Uterus (tissue), 4 donors: ENCODE data around the gene SIVA1. TPM values are rescaled to one million over a fixed set of nuclear protein-coding genes. Genes with fewer than 3 reads are reported as not detected.

Source experiments
- DNase-seq, 2 donors: peaks; one replicate each; pipeline ENCODE4 v3.0.0-alpha.2; 2019 to 2020
- H3K27ac ChIP-seq, 2 donors: fragments of 200-600 bp; sonication (generic); 1 replicate in 1 of 2; 2 replicates in 1 of 2; pipeline ENCODE4 v1.5.1; 2016 to 2018
- H3K27me3 ChIP-seq, 2 donors: fragments of 200-600 bp; sonication (generic); one replicate each; pipeline ENCODE4 v1.5.1; 2018 to 2019; ENCODE audit warnings: control low read depth in 1 of 2
- H3K36me3 ChIP-seq, 2 donors: fragments of 200-600 bp; sonication (generic); one replicate each; pipeline ENCODE4 v1.5.1; 2019; ENCODE audit warnings: control low read depth in 1 of 2
- H3K4me1 ChIP-seq, 2 donors: fragments of 200-600 bp; sonication (generic); one replicate each; pipeline ENCODE4 v1.5.1; 2018 to 2019; ENCODE audit warnings: control low read depth in 1 of 2
- H3K4me3 ChIP-seq, 2 donors: fragments of 200-600 bp; sonication (generic); 1 replicate in 1 of 2; 2 replicates in 1 of 2; pipeline ENCODE4 v1.5.1; 2018 to 2019; ENCODE audit warnings: mild to moderate bottlenecking in 1 of 2
- H3K9me3 ChIP-seq, 2 donors: fragments of 200-600 bp; sonication (generic); one replicate each; pipeline ENCODE4 v1.5.1; 2019; ENCODE audit warnings: control low read depth in 1 of 2
- POLR2A ChIP-seq, 2 donors: fragments of 450-650 bp; IDR thresholded peaks; one replicate each; pipeline ENCODE4 v1.6.1; 2016; ENCODE audit warnings: antibody characterized with exemption in 2 of 2, mild to moderate bottlenecking in 1 of 2, moderate library complexity in 1 of 2
- intact Hi-C: fragments of 100-400 bp; cut with DNase I; formaldehyde crosslinking; loops from one replicate; pipeline ENCODE4 v1.15.1; 2023; ENCODE audit warnings: low total_unique reads
- total RNA-seq, 4 donors: library from RNA; depleted of rRNA in 3 of 4; stranded (reverse); fragments of >200 nt in 3 of 4; gene quantifications; one replicate each; pipeline versions ENCODE4 v1.1.0 to v1.2.4, GENCODE V29; 2014 to 2023
- TF ChIP-seq, protein P1 (sequence below), 4 experiments: fragments of 200-600 bp in 2 of 4; fragments of 450-650 bp in 2 of 4; sonication (generic) in 2 of 4; IDR thresholded peaks; one replicate each; pipeline ENCODE4 v1.5.1; 2016 to 2019; ENCODE audit warnings: antibody characterized with exemption in 4 of 4, mild to moderate bottlenecking in 2 of 4, moderate library complexity in 1 of 4
- donor health status: DM: yes; HTN: yes; CAD: no.

Gene SIVA1
- total RNA-seq, 4 donors from 2014 or later: 79.4 to 366 (median 239) TPM

DNA sequence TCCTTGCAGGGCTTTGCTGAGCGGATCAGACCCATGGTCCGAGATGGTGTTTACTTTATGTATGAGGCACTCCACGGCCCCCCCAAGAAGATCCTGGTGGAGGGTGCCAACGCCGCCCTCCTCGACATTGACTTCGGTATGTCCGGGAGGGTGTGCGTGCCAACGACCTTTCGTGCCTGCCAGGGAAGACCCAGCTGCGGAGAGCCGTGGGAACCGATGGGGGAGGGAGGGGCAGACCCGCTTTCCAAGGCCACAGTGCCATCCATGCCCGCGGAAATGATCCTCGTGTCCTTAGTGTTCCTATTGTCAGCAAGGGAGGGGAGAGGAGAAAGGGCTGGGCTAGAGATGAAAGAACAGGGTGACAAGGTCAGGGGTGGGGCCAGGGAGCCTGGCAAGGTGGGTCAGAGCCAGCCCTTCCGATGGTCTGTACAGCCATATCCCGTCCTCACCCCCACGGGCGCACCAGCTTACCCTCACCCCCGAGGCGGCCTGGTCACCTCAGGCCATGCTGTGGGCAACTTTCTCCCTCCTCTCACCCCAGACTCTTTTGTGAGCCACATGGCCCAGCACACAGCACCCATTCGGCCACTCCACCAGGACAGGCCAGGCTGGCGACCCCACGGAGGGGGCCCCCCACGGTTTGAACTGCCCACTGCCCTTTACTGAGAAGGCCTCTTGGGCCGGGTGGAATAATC is 11.7 kb upstream of the SIVA1 start:
- Histone ChIP-seq H3K4me1 (no peaks in the 10 kb centered on the region), H3K27ac (no peak overlapping the region), H3K36me3 (no peaks in the 10 kb centered on the region), H3K27me3 (no peaks in the 10 kb centered on the region), H3K4me3 (no peak overlapping the region), H3K9me3 (no peaks in the 10 kb centered on the region)
- intact Hi-C loops: no loop called here
- no peak for DNase-seq
- TF ChIP-seq, protein P1, sequence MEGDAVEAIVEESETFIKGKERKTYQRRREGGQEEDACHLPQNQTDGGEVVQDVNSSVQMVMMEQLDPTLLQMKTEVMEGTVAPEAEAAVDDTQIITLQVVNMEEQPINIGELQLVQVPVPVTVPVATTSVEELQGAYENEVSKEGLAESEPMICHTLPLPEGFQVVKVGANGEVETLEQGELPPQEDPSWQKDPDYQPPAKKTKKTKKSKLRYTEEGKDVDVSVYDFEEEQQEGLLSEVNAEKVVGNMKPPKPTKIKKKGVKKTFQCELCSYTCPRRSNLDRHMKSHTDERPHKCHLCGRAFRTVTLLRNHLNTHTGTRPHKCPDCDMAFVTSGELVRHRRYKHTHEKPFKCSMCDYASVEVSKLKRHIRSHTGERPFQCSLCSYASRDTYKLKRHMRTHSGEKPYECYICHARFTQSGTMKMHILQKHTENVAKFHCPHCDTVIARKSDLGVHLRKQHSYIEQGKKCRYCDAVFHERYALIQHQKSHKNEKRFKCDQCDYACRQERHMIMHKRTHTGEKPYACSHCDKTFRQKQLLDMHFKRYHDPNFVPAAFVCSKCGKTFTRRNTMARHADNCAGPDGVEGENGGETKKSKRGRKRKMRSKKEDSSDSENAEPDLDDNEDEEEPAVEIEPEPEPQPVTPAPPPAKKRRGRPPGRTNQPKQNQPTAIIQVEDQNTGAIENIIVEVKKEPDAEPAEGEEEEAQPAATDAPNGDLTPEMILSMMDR (IDR thresholded peaks at IDR 0.05): no peak
- no peak for TF ChIP-seq POLR2A (IDR thresholded peaks at IDR 0.05)

DNA sequence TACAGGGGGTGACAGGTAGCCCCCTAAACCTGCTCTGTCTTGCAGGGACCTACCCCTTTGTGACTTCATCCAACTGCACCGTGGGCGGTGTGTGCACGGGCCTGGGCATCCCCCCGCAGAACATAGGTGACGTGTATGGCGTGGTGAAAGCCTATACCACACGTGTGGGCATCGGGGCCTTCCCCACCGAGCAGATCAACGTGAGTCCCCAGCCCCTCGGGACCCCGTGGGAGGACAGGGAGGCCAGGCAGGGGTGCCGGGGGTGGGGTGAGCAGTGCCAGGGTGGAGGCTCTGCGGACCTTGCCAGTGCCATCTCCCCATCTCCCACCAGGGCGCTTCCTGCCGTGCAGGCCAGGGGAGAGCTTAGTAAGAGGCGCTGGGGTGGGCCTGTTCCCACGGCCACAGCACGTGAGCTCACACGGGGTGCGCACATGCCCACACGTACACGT is 11.1 kb upstream of the SIVA1 start:
- TF ChIP-seq, protein P1 (IDR thresholded peaks at IDR 0.05): no peak
- no peak for TF ChIP-seq POLR2A (IDR thresholded peaks at IDR 0.05)
- Histone ChIP-seq H3K36me3 (no peaks in the 10 kb centered on the region), H3K27ac (no peak overlapping the region), H3K4me1 (no peaks in the 10 kb centered on the region), H3K9me3 (no peaks in the 10 kb centered on the region), H3K4me3 (no peak overlapping the region), H3K27me3 (no peaks in the 10 kb centered on the region)
- DNase-seq: no peak
- intact Hi-C loops: no loop called here

DNA sequence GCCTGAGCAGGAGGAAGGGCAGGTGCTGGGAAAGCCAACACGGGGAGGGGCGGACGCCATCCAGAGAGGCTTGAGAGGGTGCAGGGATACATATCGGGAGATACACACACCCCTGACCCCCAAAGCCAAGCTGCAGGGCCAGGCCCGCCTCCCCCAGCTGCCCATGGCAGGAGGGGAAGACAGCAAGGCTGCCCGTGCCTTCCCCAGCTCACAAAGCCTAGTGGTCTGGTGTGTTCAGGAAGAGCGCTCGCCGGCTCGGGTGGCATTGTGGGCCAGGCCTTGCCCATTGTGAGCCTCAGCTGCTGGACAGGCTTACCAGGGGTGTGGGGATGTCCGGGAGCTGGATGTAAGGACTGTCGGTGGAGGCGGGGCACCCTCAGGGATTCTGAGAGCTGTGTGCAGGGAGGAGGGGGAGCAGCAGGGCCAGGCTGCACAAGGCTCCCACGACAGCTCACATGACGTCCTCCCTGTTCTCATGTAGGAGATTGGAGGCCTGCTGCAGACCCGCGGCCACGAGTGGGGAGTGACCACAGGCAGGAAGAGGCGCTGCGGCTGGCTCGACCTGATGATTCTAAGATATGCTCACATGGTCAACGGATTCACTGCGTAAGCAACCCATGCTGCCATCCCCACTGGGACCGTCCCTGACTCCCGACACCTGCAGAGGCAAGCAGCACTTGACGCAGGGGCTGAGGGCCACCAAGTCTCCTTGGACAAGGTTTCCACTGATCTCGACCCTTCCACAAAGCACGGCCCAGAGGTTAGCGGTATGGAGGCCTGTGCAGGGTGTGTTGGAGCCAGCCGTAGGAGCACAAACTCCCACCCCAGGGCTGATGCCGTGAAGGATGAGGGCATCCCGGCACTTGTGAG is 10.1 kb upstream of the SIVA1 start:
- H3K4me3 ChIP-seq: no peak overlapping the region
- H3K36me3 ChIP-seq: no peaks in the 10 kb centered on the region
- intact Hi-C loops: no loop called here
- no peaks in the 10 kb centered on the region for H3K4me1 ChIP-seq
- TF ChIP-seq, protein P1 (IDR thresholded peaks at IDR 0.05): no peak
- no peak for TF ChIP-seq POLR2A (IDR thresholded peaks at IDR 0.05)
- no peaks in the 10 kb centered on the region for H3K27me3 ChIP-seq
- DNase-seq: no peak
- no peaks in the 10 kb centered on the region for H3K9me3 ChIP-seq
- H3K27ac ChIP-seq: no peak overlapping the region

DNA sequence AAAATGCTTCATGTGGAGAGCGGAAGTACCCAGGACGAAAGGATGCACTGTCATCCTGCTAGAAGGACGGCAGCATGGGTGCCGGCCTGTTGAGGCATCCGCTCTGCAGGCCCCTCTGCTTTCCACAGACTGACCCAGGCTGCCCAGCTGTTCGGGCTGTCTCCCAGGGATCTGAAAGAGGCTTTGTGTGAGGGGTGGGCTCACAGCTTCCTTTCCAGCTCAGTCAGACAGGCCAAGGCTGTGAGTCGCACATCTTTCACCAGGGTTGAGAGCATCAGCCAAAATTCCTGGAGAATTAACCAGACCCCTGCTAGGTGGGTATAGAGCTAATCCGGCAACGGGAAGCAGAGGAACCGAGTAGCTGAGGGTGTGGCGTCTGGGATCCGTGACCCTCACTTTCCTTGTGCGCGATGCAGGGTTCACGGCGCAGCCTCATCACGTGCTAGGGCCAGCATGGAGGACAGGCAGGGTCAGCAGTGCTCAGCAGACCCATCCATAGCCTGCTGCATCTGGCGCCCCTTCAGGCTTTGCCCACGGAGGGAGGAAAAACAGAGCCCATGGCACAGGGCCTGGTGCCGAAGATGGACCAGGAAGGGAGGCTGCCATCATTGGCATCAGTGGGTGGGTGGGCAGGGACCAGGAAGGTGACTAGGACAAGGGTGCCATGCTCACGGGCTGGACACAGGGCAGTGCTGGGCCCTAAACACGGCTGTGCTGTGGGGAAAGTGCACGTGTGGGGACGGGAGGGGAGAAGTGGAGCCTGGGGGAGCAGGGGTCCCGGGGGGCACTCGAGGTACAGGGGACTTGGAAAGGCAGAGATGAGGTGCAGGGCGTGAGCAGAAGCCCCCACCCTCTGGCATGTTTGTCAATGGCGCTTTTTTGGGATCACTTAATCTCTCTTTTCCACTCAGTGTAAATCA is 9.2 kb upstream of the SIVA1 start:
- no peak for DNase-seq
- Histone ChIP-seq H3K27ac (no peak overlapping the region), H3K4me3 (no peak overlapping the region), H3K36me3 (no peaks in the 10 kb centered on the region), H3K27me3 (no peaks in the 10 kb centered on the region), H3K4me1 (no peaks in the 10 kb centered on the region), H3K9me3 (no peaks in the 10 kb centered on the region)
- no peak for TF ChIP-seq POLR2A (IDR thresholded peaks at IDR 0.05)
- TF ChIP-seq, protein P1 (IDR thresholded peaks at IDR 0.05): no peak
- intact Hi-C loops: no loop called here
